MCF 10A (cell line): Measurements from ENCODE around the gene STXBP5. TPM values are rescaled to one million over a fixed set of nuclear protein-coding genes. Genes with fewer than 3 reads are reported as not detected.

Experiments used
- BruUV-seq: library from RNA; stranded (reverse); fragments of 400-500 nt; replicated peaks from 2 replicates; lab custom pipeline; 2021; lab: Mats Ljungman, UMichigan
- CTCF ChIA-PET: fragments of 300-600 bp; sonication (Branson Sonifier 250); formaldehyde crosslinking; extraction: SDS; loops from one replicate; lab custom pipeline; 2021; ENCODE audit warnings: antibody characterized with exemption, inconsistent platforms; lab: Yijun Ruan, JAX
- POLR2A ChIA-PET: fragments of 300-600, 350-650 bp; sonication (Branson Sonifier 250); formaldehyde crosslinking; extraction: SDS; loops from one replicate; lab custom pipeline; 2020; ENCODE audit warnings: antibody characterized with exemption, inconsistent platforms; lab: Yijun Ruan, JAX
- DNase-seq: peaks from one replicate; pipeline ENCODE4 v3.0.0-alpha.2; 2018; ENCODE audit not compliant: unreplicated experiment
- H3K27ac Mint-ChIP-seq: one replicate; pipeline ENCODE4 v1.8.0; 2022; ENCODE audit warnings: mild to moderate bottlenecking, low read depth, mixed read lengths; ENCODE audit not compliant: unreplicated experiment
- H3K27me3 Mint-ChIP-seq: one replicate; pipeline ENCODE4 v1.8.0; 2022; ENCODE audit warnings: mixed read lengths; ENCODE audit not compliant: insufficient read depth, unreplicated experiment
- H3K36me3 Mint-ChIP-seq: one replicate; pipeline ENCODE4 v1.8.0; 2022; ENCODE audit warnings: mild to moderate bottlenecking, moderate library complexity, mixed read lengths; ENCODE audit not compliant: insufficient read depth, unreplicated experiment
- H3K4me1 Mint-ChIP-seq: one replicate; pipeline ENCODE4 v1.8.0; 2022; ENCODE audit warnings: mixed read lengths; ENCODE audit not compliant: insufficient read depth, unreplicated experiment
- H3K4me3 Mint-ChIP-seq: one replicate; pipeline ENCODE4 v1.8.0; 2022; ENCODE audit warnings: mild to moderate bottlenecking, moderate library complexity, mixed read lengths; ENCODE audit not compliant: unreplicated experiment
- H3K9me3 Mint-ChIP-seq: one replicate; pipeline ENCODE4 v1.8.0; 2022; ENCODE audit warnings: mixed read lengths; ENCODE audit not compliant: unreplicated experiment
- CTCF ChIP-seq: fragments of 200-600 bp; IDR thresholded peaks from one replicate; pipeline ENCODE4 v1.8.0; 2022; ENCODE audit warnings: antibody characterized with exemption, mild to moderate bottlenecking; ENCODE audit not compliant: unreplicated experiment
- intact Hi-C: fragments of 100-400 bp; cut with micrococcal nuclease; formaldehyde crosslinking; loops from 2 replicates; pipeline ENCODE4 v1.14.1; 2022
- total RNA-seq: library from RNA; stranded (reverse); gene quantifications from 2 replicates; pipeline ENCODE4 v1.2.3, GENCODE V29; 2022

The STXBP5 gene
- total RNA-seq, 1 experiment from 2014 or later, result 38.5 TPM

- no peak for DNase-seq
- no peak for TF ChIP-seq CTCF
- no peak overlapping the region for H3K27ac Mint-ChIP-seq
- CTCF ChIA-PET, result no interaction called here
- no peaks in the 10 kb centered on the region for H3K9me3 Mint-ChIP-seq
- peaks cover 12% of the 10 kb centered on the region for H3K4me1 Mint-ChIP-seq
- intact Hi-C loops, result no loop called here
- peaks cover 42% of the 10 kb centered on the region for H3K36me3 Mint-ChIP-seq
- no peak overlapping the region for H3K4me3 Mint-ChIP-seq
- H3K27me3 Mint-ChIP-seq, result no peaks in the 10 kb centered on the region
- no TSS peak for BruUV-seq
- POLR2A ChIA-PET, result no interaction called here
Measured at GRCh38 chr6:147234685-147235084, 30.5 kb downstream of the STXBP5 start.

- no TSS peak for BruUV-seq
- ChIA-PET CTCF (no interaction called here), POLR2A (no interaction called here)
- no peak overlapping the region for H3K4me3 Mint-ChIP-seq
- H3K4me1 Mint-ChIP-seq, result peaks cover 5% of the 10 kb centered on the region
- no peaks in the 10 kb centered on the region for H3K9me3 Mint-ChIP-seq
- no peak overlapping the region for H3K27ac Mint-ChIP-seq
- TF ChIP-seq CTCF, result no peak
- intact Hi-C loops, result no loop called here
- no peaks in the 10 kb centered on the region for H3K27me3 Mint-ChIP-seq
- no peak for DNase-seq
- peaks cover 59% of the 10 kb centered on the region for H3K36me3 Mint-ChIP-seq
Measured at GRCh38 chr6:147238164-147238563, 33.9 kb downstream of the STXBP5 start.

- H3K4me3 Mint-ChIP-seq, result no peak overlapping the region
Measured at GRCh38 chr6:147238906-147239305, 34.7 kb downstream of the STXBP5 start.

GRCh38 chr6:147244832-147245231, 40.6 kb downstream of the STXBP5 start:
- Mint-ChIP-seq H3K9me3 (no peaks in the 10 kb centered on the region), H3K4me3 (no peak overlapping the region), H3K36me3 (peaks cover 44% of the 10 kb centered on the region), H3K4me1 (no peaks in the 10 kb centered on the region), H3K27ac (no peak overlapping the region), H3K27me3 (no peaks in the 10 kb centered on the region)
- no TSS peak for BruUV-seq
- ChIA-PET POLR2A (interaction anchor here (0.7 kb wide), 1 partner anchor 9 kb away, joined by 4 read pairs; no protein-coding TSS in a partner anchor), CTCF (interaction anchor here (0.6 to 0.9 kb wide), 2 partner anchors 138 to 244 kb away, joined by 3 read pairs; no protein-coding TSS in a partner anchor)
- TF ChIP-seq CTCF, result no peak
- intact Hi-C loops, result no loop called here
- no peak for DNase-seq

More at GRCh38 chr6:147238906-147239305, 34.7 kb downstream of the STXBP5 start:
- intact Hi-C loops, result no loop called here
- peaks cover 53% of the 10 kb centered on the region for H3K36me3 Mint-ChIP-seq
- ChIA-PET POLR2A (interaction anchor here (0.7 kb wide), 1 partner anchor 10 kb away, joined by 3 read pairs; no protein-coding TSS in a partner anchor), CTCF (no interaction called here)
- H3K9me3 Mint-ChIP-seq, result no peaks in the 10 kb centered on the region
- no peak for DNase-seq
- no peak for TF ChIP-seq CTCF
- no peak overlapping the region for H3K27ac Mint-ChIP-seq
- no peaks in the 10 kb centered on the region for H3K27me3 Mint-ChIP-seq
- peaks cover 5% of the 10 kb centered on the region for H3K4me1 Mint-ChIP-seq
- BruUV-seq, result no TSS peak
